HG03095 (cell line): ENCODE measurements around the gene PI4K2B.
"Not testable (repeated sequence)": the region's sequence is repeated elsewhere in the genome, so short reads cannot be mapped to it uniquely, and the experiment has no call there.

Source experiments
- ATAC-seq: cut with Tn5 transposase; IDR thresholded peaks from one replicate; pipeline ENCODE4 v1.9.1; 2021; ENCODE audit warnings: moderate library complexity; ENCODE audit not compliant: unreplicated experiment

The PI4K2B gene

DNA sequence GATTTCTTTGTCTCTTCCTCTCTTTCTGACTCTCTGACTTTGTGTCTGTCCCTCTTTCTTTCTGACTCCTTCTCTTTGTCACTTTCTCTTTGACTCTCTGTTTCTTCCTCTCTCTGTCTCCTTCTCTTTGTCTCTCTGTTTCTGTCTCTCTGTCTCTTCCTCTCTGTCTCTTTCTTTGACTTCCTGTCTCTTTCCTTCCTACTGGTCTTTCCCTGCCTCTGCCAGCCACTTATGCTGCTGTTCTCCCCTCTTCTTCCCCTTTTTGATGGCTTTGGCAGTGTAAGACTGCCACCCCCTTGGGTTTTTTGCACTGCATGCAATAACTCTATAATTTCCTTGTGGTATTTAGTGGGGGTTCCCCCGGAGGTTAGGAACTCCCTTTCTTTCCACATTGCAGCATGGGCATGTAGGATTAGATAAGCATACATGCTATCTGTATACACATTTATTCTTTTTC, 6.9 kb downstream of the PI4K2B start:
- not testable (repeated sequence) for ATAC-seq

DNA sequence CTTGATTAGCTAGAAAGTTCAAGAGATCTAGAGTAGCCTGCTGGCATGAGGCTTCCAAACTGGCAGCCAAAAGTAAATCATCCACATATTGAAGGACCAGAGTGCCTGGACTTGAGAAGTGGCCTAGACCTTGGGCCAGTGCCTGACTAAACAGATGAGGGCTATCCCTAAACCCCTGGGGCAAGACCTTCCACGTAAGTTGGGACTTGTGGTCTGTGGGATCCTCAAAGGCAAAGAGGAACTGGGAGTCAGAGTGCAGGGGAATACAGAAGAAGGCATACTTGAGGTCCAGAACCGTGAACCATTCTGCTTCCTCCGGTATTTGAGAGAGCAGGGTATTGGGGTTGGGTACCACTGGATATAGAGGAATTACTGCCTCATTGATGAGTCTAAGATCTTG, 8.4 kb downstream of the PI4K2B start:
- not testable (repeated sequence) for ATAC-seq

DNA sequence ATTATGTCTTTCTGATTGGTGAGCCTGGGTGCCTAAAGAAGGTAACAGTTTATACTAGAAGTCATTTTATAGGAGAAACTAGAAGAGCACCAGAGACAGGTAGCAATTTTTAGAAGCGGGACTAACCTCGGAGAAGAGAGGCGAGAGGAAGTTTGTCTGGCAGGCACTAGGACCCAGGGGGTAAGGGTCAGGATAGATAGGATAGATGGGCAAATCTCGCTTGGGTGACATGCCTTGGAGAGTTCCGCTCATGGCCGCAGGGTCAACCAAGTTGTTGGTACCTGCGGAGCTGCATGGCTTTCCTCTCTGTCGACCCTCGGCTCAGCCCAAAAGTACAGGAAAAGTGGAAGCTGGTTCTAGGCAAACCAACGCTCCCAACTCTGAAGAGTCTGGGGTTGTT, 11.3 kb downstream of the PI4K2B start:
- ATAC-seq, result no peak

DNA sequence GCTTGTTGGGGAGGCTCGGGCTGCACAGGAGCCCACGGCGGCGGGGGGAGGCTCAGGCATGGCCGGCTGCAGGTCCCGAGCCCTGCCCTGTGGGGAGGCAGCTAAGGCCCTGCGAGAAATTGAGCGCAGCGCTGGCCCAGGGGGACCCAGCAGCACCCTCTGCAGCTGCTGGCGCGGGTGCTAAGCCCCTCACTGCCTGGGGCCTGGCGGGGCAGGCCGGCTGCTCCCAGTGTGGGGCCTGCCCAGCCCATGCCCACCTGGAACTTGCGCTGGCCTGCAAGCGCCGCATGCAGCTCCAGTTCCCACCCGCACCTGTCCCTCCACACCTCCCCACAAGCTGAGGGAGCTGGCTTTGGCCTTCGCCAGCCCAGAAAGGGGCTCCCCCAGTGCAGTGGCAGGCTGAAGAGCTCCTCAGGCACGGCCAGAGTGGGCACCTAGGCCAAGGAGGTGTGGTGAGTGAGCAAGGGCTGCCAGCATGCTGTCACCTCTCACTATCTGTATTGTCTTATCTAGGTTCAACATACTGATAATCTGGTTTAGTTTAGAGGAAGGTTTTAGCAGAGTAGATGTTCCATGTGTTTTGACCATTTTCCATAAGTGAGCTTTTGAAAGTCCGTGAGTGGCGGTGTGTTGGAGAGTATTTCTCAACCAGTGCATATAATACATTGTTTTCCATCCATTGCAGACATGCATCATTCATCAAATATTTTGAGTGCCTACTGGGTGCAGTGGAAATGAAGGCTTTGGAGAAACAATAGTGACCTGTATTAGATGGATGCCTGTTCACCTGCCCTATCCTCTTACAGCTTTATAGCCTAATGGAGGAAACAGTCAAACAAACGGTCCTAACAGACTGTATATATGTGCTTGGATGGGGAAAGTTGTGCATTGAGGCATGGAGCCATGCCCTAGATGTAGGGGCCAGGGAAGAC, 13.1 kb downstream of the PI4K2B start:
- ATAC-seq, result no peak

DNA sequence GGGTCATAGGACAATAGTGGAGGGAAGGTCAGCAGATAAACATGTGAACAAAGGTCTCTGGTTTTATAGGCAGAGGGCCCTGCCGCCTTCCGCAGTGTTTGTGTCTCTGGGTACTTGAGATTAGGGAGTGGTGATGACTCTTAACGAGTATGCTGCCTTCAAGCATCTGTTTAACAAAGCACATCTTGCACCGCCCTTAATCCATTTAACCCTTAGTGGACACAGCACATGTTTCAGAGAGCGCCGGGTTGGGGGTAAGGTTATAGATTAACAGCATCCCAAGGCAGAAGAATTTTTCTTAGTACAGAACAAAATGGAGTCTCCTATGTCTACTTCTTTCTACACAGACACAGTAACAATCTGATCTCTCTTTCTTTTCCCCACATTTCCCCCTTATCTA, 15.0 kb downstream of the PI4K2B start:
- ATAC-seq, result not testable (repeated sequence)

DNA sequence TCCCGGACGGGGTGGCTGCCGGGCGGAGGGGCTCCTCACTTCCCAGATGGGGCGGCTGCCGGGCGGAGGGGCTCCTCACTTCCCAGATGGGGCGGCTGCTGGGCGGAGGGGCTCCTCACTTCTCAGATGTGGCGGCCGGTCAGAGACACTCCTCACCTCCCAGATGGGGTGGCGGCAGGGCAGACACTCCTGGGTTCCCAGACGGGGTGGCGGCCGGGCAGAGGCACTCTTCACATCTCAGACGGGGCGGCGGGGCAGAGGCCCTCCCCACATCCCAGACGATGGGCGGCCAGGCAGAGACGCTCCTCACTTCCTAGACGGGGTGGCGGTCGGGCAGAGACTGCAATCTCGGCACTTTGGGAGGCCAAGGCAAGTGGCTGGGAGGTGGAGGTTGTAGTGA, 15.7 kb downstream of the PI4K2B start:
- not testable (repeated sequence) for ATAC-seq

DNA sequence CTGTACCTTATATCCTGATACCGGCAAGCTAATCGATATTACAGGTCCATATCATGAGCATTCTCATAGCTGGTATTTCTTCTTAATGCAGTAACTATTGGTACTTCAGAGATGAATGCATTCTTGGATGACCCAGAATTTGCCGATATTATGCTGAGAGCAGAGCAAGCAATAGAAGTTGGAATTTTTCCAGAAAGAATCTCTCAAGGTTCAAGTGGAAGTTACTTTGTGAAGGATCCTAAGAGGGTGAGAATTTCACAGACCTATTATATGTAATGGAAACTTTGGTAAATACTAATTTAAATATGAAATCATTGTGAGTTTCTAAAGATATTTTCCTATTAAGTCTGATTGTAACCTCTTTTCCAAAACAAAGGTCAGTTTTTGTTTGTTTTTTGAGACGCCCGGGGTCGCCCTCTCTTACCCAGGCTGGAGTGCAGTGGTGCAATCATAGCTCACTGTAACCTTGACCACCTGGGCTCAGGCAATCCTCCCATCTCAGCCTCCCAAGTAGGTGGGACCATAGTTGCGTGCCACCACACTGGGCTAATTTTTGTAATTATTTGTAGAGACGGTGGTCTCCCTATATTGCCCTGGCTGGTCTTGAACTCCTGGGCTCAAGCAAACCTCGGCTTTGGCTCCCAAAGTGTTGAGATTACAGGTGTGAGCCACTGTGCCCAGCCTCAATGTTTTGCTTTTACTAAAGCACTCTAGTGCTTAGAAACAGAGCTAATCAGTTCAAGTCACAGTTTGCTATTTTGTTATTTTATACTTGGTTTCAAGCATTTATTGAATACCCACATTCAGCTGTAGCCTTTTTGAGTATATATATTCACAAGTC, 18.6 kb downstream of the PI4K2B start:
- no peak for ATAC-seq

DNA sequence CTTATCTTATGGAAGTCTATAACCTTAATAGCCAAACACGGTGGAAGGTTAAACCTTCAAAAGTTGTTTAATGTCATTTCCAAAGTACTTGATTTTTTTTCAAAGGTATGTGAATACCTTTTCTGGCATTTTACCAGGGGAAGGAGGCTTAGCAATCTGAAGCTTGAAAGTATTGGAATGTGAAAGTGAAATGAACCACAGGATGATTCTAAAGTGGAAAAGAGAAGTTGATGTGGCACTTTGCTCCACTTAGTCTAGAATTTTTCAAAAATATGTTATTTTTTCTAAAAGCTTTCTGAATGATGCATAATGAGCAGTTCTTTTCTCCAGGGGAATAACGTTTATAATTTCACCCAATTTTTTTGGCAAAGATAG, 19.2 kb downstream of the PI4K2B start:
- ATAC-seq, result no peak

DNA sequence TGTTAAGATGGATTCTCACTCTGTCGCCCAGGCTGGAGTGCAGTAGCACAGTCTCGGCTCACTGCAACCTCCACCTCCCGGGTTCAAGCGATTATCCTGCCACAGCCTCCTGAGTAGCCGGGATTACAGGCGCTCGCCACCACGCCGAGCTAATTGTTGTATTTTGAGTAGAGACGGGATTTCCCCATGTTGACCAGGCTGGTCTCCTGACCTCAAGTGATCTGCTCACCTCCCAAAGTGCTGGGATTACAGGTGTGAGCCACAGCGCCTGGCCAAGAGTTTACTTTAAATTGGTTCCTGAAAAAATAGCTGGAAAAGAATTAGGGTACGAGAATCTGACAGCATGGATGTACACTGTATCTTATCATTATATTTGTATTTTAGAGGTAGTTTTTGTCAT, 20.0 kb downstream of the PI4K2B start:
- ATAC-seq, result not testable (repeated sequence)

DNA sequence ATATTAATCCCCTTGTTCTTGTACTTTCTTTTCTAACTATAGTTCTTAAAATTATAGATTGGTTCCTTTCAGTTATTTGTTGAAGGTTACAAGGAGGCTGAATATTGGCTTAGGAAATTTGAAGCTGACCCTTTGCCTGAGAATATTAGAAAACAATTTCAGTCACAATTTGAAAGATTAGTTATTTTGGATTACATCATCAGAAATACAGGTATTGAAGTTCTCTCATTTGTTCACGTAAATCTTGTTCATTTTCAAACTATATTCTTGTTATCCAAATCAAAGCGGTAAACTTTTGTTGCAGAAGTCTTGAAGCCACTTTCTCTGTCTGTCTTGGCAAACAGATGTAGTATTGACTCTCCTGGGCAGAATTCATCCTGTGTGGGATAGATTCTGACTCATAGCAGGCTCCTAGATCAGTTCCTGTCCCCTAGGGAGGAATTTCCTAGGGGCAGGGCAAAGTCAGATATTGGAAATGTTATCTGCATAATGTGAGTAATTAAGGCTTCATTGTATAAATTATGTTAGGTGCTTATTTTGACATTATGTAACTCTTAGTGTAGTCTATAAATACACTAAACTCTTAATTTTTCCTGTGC, 25.2 kb downstream of the PI4K2B start:
- ATAC-seq, result no peak

DNA sequence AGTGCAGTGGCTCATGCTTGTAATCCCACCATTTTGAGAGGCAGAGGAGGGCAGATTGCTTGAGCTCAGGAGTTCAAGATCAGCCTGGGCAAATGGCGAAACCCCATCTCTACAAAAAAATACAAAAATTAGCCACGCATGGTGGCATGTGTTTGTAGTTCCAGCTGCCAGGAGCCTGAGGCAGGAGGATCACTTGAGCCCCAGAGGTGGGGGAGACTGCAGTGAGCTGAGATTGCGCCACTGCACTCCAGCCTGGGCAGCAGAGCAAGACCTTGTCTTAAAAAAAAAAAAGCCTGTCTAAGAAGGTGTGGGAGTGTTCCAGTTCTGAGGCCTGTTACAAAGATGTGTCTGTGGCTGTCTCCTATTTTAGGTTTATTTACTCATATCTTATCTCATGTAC, 38.0 kb downstream of the PI4K2B start:
- ATAC-seq, result no peak

DNA sequence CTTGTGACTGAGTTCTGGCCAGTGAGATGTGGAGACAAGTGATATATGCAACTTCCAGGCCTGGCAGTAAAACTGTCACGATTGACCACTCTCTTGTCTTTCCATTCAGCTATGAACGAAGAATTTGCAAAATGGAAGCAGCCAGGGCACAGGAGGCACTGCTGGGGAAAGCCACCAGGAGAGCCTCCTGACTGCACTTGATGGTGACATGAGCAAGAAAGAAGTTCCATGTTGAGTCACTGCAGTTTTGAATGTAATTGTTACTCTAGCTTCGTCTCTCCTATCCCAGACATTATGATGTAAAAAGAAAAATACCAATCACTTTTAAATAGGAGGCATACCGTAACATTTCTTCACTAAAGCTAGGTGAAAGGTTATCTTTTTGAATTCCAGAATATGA, 46.4 kb downstream of the PI4K2B start:
- ATAC-seq, result no peak

DNA sequence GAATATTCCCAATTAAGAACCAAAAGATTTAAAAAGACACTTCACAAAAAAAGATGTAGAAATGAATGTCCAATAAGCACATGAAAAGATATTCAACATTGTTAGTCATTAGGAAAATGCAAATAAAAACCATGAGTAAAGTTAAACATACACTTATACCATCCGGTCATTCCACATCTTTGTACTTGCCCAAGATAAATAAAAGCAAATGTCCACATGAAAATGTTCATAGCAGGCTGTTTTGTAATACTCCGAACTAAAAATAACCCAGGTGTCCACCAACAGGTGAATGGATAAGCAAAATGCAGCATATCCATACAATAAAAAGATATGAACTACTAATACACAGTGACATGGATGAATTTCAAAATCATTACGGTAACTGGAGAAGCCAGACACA, 50.1 kb downstream of the PI4K2B start:
- no peak for ATAC-seq

DNA sequence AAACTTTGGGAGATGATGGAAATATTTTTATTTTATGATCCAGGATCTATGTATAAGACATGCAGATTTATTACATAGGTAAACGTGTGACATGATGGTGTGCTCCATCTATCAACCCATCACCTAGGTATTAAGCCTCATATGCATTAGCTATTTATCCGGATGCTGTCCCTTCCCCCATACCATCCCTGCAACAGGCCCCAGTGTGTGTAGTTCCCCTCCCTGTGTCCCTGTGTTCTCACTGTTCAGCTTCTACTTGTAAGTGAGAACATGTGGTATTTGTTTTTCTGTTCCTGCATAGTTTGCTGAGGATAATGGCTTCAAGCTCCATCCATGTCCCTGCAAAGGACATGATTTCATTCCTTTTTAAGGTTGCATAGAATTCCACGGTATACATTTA, 50.6 kb downstream of the PI4K2B start:
- no peak for ATAC-seq

DNA sequence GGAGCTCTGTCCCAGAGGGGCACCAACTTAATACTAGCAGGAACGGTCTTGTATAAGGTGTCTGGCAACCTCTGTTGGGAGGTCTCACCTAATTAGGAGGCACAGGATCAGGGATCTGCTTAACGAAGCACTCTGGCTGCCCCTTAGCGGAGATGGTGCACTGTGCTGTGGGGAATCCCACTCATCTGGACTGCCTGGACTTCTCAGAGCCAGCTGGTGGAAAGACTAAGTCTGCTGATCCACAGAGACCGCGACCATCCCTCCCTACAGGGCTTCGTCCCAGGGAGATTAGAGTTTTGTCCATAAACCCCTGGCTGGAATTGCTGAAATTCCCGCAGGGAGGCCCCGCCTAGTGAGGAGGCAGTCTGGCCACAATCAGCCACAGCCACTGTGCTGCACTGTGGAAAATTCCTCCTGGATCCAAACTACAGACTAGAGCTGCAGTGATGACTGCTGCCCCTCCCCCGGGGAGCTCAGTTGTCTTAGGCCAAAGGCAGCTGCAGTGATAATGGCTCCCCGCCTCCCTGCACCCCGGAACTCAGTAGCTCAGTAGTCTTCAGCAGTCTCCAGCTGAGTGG, 56.7 kb downstream of the PI4K2B start:
- no peak for ATAC-seq

DNA sequence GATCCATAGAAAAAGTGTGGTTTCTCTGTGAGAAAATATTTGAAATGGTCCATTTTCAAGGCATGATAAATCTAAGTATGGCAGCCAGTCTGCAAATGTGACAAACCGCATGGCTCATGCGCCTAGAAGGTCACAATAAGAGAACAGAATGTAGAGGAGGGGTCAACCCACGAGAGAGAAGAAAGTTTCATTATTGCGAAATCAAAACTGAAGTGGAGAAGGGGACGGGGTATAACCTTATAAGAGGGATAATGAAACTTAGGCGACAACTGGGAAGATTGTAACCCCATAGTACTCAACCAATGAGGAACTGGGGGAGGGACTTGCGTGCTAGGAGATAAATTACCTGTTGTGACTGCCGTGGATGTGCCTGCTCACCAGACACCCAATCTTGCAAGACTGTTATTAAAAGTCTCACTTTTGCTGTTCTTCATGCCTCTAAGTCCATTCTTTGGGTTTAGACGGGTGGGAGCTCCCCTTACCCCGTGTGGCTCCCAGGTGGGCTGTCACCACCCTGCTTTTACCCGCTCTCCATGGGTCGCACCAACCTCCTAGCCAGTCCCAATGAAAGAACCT, 57.4 kb downstream of the PI4K2B start:
- no peak for ATAC-seq

DNA sequence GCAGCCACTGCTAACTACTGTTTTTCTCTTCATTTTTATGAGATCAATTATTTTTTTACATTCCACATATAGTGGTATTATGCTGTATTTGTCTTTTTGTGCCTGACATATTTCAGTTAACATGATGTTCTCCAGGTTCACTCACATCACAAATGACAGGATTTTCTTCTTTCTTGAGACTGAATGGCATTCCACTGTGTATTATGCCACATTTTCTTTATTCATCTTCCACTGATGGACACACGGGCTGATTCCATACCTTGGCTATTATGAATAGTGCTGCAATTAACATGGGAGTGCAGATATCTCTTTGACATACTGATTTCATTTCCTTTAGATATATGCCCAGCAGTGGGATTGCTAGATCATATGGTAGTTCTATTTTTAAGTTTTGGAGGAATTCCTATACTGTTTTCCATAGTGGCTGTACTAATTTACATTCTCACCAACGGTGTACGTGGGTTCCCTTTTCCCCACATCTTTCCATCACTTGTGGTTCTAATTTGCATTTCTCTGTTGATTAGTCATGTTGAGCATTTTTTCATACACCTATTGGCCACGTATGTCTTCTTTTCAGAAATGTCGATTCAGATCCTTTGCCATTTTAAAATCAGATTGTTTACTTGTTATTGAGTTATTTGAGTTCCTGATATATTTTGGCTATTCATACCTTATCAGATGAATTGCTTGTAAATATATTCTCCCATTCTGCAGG, 63.9 kb downstream of the PI4K2B start:
- ATAC-seq, result no peak

DNA sequence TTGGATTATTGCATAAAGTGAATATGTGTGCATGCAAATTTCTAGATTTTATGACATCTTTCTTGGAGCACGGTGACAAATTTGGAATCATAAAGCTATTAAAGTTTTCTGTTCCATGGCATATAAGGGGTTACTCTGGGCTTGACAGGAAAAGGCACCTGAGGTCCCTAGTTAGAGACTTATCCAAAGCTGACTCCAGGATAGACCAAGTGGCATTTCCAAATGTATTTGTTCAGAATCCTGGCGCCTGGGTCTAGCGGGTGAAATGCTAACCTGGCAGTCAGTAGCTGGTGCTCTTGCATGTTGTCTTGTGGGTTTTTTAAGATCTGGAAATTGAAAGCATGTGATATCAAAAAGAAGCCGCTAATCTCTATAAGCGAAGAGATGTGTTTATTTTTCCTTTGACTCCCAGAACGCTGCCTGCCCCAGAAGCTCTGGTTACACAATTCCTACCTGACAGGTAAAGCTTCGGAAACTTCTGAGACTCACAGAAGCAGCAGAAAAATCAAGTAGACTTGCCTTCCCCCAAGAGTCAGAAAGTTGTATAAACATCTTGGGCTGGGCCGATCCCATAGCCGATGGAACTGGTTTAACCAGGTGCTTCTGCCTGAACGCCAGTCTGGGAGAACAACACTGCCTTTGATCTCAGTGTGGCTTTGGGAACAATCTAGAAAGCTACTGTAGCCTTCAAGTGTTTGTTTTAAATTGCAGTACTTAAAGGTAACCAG, 65.8 kb downstream of the PI4K2B start:
- no peak for ATAC-seq

DNA sequence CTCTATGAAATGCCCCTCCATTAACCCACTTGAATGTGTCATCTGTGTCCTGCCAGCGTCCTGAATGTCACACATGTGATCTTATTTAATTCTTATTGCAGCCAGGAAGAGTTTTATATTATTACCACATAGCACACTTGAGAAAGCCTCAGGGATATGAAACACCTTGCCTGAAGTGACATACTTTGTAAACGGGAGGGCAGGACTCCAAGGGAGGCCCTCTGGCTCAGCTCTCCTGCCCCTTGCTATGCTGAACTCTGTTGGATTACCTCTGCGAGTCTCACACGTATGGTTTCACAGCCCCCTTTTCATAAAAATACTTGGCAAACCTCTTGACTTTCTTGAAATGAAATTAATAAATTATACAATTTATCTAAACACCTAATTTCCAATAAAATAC, 67.6 kb downstream of the PI4K2B start:
- ATAC-seq, result no peak

DNA sequence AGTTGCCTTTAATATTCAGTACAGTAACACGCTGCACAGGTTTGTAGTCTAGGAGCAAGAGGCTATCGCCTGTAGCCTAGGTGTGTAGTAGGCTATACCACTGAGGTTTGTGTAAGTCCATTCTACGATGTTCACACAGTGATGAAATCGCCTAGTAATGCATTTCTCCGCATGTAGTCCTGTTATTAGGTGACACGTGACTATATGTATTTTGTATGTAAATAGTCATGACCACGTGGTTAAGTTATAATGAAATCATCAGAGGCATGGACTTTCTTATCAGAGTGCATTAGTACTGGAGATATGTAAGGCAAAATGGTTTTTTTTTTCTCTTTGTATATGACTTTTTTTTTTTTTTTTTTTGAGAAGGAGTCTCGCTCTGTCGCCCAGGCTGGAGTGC, 68.8 kb downstream of the PI4K2B start:
- no peak for ATAC-seq
